K562 (cell line): ENCODE results near the gene WWOX. TPM values are rescaled to one million over a fixed set of nuclear protein-coding genes. Genes with fewer than 3 reads are reported as not detected.

ENCODE experiments used
- ATAC-seq: fragments of 200-7000 bp; cut with Tn5 transposase; 3 replicates; pipeline ENCODE4 v1.9.1; 2020; ENCODE audit warnings: moderate library complexity
- BruUV-seq: library from RNA; stranded (reverse); fragments of 400-500 nt; replicated peaks from 2 replicates; lab custom pipeline; 2021; lab: Mats Ljungman, UMichigan
- CTCF ChIA-PET: fragments of 300-600 bp; formaldehyde crosslinking; extraction: SDS; loops from one replicate; lab custom pipeline; 2021; ENCODE audit warnings: low intra/inter-chr PET ratio; lab: Yijun Ruan, JAX
- POLR2A ChIA-PET: fragments of 300-600, 350-650 bp; sonication (Branson Sonifier 250); formaldehyde crosslinking; extraction: SDS; loops from one replicate; lab custom pipeline; 2021; ENCODE audit warnings: antibody characterized with exemption, inconsistent platforms; lab: Yijun Ruan, JAX
- DNase-seq, 4 experiments: peaks; one replicate each; pipeline versions ENCODE4 v3.0.0 to v3.0.0-alpha.2; 2011 to 2018; ENCODE audit warnings: low spot score in 3 of 4, mixed read lengths in 3 of 4; ENCODE audit errors: extremely low read depth in 1 of 4
- FAIRE-seq: peaks from 2 replicates; lab custom pipeline; 2011; peaks lifted over from hg19 to GRCh38; lab: Jason Lieb, UNC
- H2AFZ ChIP-seq: 2 replicates; pipeline ENCODE4 v1.6.0; 2011; ENCODE audit warnings: low read depth, low read length, control low read depth, inconsistent platforms
- H3K27ac ChIP-seq: fragments of 200-600 bp; 3 replicates; pipeline ENCODE4 v1.8.0; 2011; ENCODE audit warnings: low read depth, mild to moderate bottlenecking, control low read depth, inconsistent platforms, low read length, moderate library complexity, mixed read lengths; ENCODE audit errors: extremely low read depth
- H3K27me3 ChIP-seq, 2 experiments: fragments of 300-600 bp in 1 of 2; 2 replicates in 1 of 2; 3 replicates in 1 of 2; pipeline versions ENCODE4 v1.6.0 to v1.8.0; 2011; ENCODE audit warnings: inconsistent platforms in 2 of 2, low read length in 2 of 2, mild to moderate bottlenecking in 1 of 2, mixed read lengths in 1 of 2, moderate library complexity in 1 of 2; ENCODE audit not compliant: control insufficient read depth in 2 of 2, insufficient read depth in 2 of 2
- H3K36me3 ChIP-seq: fragments of 300-600 bp; 3 replicates; pipeline ENCODE4 v1.8.0; 2011; ENCODE audit warnings: mild to moderate bottlenecking, low read length, inconsistent platforms; ENCODE audit not compliant: control insufficient read depth, insufficient read depth
- H3K4me1 ChIP-seq, 2 experiments: fragments of 200-600 bp in 1 of 2; replicated peaks in 1 of 2; 2 replicates in 1 of 2; 3 replicates in 1 of 2; pipeline versions ENCODE4 v1.5.1 to v1.8.0; 2011; ENCODE audit warnings: inconsistent platforms in 2 of 2, low read length in 2 of 2, mild to moderate bottlenecking in 1 of 2, mixed read lengths in 1 of 2, moderate library complexity in 1 of 2; ENCODE audit not compliant: control insufficient read depth in 2 of 2, insufficient read depth in 2 of 2
- H3K4me2 ChIP-seq: 2 replicates; pipeline ENCODE4 v1.6.1; 2011; ENCODE audit warnings: low read length, control low read depth, inconsistent platforms, mixed read lengths; ENCODE audit not compliant: insufficient read depth
- H3K4me3 ChIP-seq: fragments of 200-600 bp; sonication (generic), shearing (Covaris generic); 2 replicates; pipeline ENCODE4 v1.5.1; 2016; ENCODE audit warnings: control low read depth, inconsistent platforms
- H3K79me2 ChIP-seq: fragments of 200-600 bp; 3 replicates; pipeline ENCODE4 v1.8.0; 2011; ENCODE audit warnings: low read length, inconsistent platforms; ENCODE audit not compliant: control insufficient read depth, insufficient read depth
- H3K9ac ChIP-seq, 2 experiments: 2 replicates each; pipeline versions ENCODE4 v1.6.0 to v1.6.1; 2011; ENCODE audit warnings: low read depth in 2 of 2, low read length in 2 of 2, control low read depth in 1 of 2, inconsistent platforms in 1 of 2, mild to moderate bottlenecking in 1 of 2, mixed read lengths in 1 of 2; ENCODE audit not compliant: insufficient read depth in 1 of 2
- H3K9me1 ChIP-seq: one replicate; pipeline ENCODE4 v1.6.0; 2011; ENCODE audit warnings: inconsistent platforms, mild to moderate bottlenecking, low read length, moderate library complexity; ENCODE audit not compliant: control insufficient read depth, insufficient read depth
- H3K9me3 ChIP-seq: replicated peaks from 2 replicates; pipeline ENCODE4 v1.5.1; 2011; ENCODE audit warnings: low read depth, low read length, inconsistent platforms; ENCODE audit not compliant: control insufficient read depth, insufficient read depth
- H4K20me1 ChIP-seq: replicated peaks from 2 replicates; pipeline ENCODE4 v1.6.1; 2011; ENCODE audit warnings: low read length, inconsistent platforms, mixed read lengths; ENCODE audit not compliant: control insufficient read depth, insufficient read depth
- NCOR1 ChIP-seq: fragments of 450-650 bp; IDR thresholded peaks from 2 replicates; pipeline ENCODE4 v1.6.1; 2016; ENCODE audit warnings: mild to moderate bottlenecking, moderate library complexity
- NFYB ChIP-seq: IDR thresholded peaks from 2 replicates; pipeline ENCODE4 v1.6.1; 2011; ENCODE audit warnings: mild to moderate bottlenecking, moderate library complexity; ENCODE audit not compliant: insufficient read length; ENCODE audit errors: extremely low read depth
- ZC3H4 ChIP-seq: sonication (generic); formaldehyde crosslinking; IDR thresholded peaks from 2 replicates; pipeline ENCODE4 v1.9.0; 2021; ENCODE audit warnings: missing genetic modification reagents, borderline replicate concordance
- WGBS: fragments of 100-300 bp; shearing (Covaris generic); methylation state at CpG from one replicate; pipeline ENCODE4 v1.1.6; 2016; ENCODE audit warnings: low coverage, mixed read lengths; ENCODE audit not compliant: insufficient coverage; ENCODE audit errors: missing lambda C conversion rate; 5-methylcytosine and 5-hydroxymethylcytosine counted together
- in situ Hi-C: fragments of 300-500 bp; cut with MboI; formaldehyde crosslinking; loops from 4 replicates; pipeline ENCODE4 v1.15.0; 2018; ENCODE audit warnings: inconsistent platforms, mixed read lengths
- intact Hi-C: fragments of 100-400 bp; cut with micrococcal nuclease; formaldehyde crosslinking; loops from 2 replicates; pipeline ENCODE4 v1.14.2; 2022
- polyA plus RNA-seq, 8 experiments: library from polyadenylated mRNA; depleted of rRNA in 4 of 8; stranded (reverse) in 5 of 8; unstranded in 3 of 8; fragments of >200 nt; fragmentation: Nextera tagmentation in 2 of 8; fragmentation: Illumina TruSeq in 1 of 8; extraction: Ambion mirVana in 2 of 8; extraction: Trizol in 1 of 8; gene quantifications; 2 replicates each; pipeline versions ENCODE4 v1.2.1 to v1.2.3, GENCODE V29; 2011 to 2014; ENCODE audit warnings: inconsistent platforms in 1 of 8, missing spikeins in 1 of 8
- total RNA-seq, 7 experiments: library from RNA; depleted of rRNA in 6 of 7; stranded (reverse); fragments of >200 nt in 6 of 7; fragmentation: Illumina TruSeq in 2 of 7; extraction: Trizol in 2 of 7; gene quantifications; 2 replicates each; pipeline versions ENCODE4 v1.2.1 to v1.2.3, GENCODE V29; 2011 to 2021; ENCODE audit warnings: low replicate concordance in 1 of 7
- TF ChIP-seq, protein P1 (sequence below): fragments of 250-450 bp; sonication (Bioruptor Pico); IDR thresholded peaks from 2 replicates; pipeline ENCODE4 v1.4.0; 2020; ENCODE audit warnings: borderline replicate concordance
- TF ChIP-seq, protein P2 (sequence below): fragments of 450-650 bp; IDR thresholded peaks from 2 replicates; pipeline ENCODE4 v1.6.1; 2016; ENCODE audit warnings: antibody characterized with exemption

WWOX gene
- total and polyA plus RNA-seq, 9 of the 15 experiments (the other 6 are each of a cell fraction or from before 2014, with no cell fraction given): 1.6 to 22.7 (median 8.1) TPM

DNA sequence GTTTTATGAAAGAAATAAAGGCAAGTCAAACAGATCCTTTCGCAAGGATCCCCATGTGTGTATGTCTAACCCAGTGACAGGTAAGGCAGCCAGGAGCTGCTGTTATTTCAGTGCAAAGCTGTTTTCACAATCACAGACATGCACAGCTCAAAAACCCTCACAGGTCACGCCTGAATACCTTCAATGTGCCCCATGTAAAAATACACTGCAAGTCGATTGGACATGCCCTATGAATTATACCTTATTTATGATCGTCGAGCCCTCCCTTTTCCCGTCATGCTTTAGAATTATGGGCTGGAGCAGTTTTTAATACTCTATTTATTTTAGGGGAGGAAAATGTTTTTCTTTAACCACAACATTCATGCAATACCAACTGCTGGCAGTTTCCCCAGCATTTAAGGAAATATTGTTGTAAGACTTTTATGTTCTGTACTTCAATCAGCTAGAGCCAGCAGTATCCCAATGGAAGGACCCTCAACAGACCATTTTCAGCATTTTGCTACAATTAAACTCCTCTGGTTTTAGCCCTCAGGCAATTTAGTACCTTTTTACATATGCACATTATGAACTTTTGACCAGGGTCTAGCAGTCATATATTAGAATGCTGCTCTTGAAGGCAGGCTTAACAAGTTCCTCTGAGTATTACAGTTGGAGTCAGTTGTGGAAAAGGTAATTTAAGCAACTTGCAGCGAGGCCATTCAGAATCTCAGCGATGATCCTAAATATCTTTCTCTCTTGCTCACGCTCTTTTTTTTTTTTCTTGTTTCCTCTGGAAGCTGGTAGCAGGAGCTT, 362.2 kb downstream of the WWOX start:
- Histone ChIP-seq H2AFZ (no peak overlapping the region), H3K4me2 (no peak overlapping the region), H3K9me1 (no peaks in the 10 kb centered on the region), H3K9me3 (no peaks in the 10 kb centered on the region), H3K27ac (no peak overlapping the region), H3K36me3 (no peaks in the 10 kb centered on the region), H3K9ac (no peak overlapping the region), H3K27me3 (peaks cover 13 to 14% of the 10 kb centered on the region in 2 experiments), H4K20me1 (0 out of 2 replicates have a peak, but pooled peaks cover 5% of the 10 kb centered on the region), H3K4me1 (no peaks in the 10 kb centered on the region), H3K79me2 (no peaks in the 10 kb centered on the region), H3K4me3 (no peak overlapping the region)
- ATAC-seq (no peak), DNase-seq (no peak), FAIRE-seq (no peak)
- CTCF ChIA-PET: no interaction called here
- 9% methylated on average over 9 of the region's 9 CpGs for WGBS
- POLR2A ChIA-PET: no interaction called here
- in situ Hi-C loops (no loop called here), intact Hi-C loops (loop anchor here (10.0 kb wide), 1 partner anchor 227 kb away; no protein-coding TSS in a partner anchor)
- no TSS peak for BruUV-seq
- TF ChIP-seq, protein P1, sequence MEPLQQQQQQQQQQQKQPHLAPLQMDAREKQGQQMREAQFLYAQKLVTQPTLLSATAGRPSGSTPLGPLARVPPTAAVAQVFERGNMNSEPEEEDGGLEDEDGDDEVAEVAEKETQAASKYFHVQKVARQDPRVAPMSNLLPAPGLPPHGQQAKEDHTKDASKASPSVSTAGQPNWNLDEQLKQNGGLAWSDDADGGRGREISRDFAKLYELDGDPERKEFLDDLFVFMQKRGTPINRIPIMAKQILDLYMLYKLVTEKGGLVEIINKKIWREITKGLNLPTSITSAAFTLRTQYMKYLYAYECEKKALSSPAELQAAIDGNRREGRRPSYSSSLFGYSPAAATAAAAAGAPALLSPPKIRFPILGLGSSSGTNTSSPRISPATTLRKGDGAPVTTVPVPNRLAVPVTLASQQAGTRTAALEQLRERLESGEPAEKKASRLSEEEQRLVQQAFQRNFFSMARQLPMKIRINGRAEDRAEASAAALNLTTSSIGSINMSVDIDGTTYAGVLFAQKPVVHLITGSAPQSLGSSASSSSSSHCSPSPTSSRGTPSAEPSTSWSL (CRISPR knock-in tag): no peak
- no peak for TF ChIP-seq NCOR1
- TF ChIP-seq, protein P2, sequence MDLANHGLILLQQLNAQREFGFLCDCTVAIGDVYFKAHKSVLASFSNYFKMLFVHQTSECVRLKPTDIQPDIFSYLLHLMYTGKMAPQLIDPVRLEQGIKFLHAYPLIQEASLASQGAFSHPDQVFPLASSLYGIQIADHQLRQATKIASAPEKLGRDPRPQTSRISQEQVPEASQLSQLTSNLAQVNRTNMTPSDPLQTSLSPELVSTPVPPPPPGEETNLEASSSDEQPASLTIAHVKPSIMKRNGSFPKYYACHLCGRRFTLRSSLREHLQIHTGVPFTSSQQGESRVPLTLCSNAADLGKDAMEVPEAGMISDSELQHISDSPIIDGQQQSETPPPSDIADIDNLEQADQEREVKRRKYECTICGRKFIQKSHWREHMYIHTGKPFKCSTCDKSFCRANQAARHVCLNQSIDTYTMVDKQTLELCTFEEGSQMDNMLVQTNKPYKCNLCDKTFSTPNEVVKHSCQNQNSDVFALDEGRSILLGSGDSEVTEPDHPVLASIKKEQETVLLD: no peak
- TF ChIP-seq NFYB: no peak
- no peak for TF ChIP-seq ZC3H4
